HepG2 (cell line): ENCODE data around the gene CDC37L1. TPM values are rescaled to one million over a fixed set of nuclear protein-coding genes. Genes with fewer than 3 reads are reported as not detected.

ENCODE experiments used
- ELF1 ChIP-seq: sonication (generic); formaldehyde crosslinking; IDR thresholded peaks from 2 replicates; pipeline ENCODE4 v1.4.0; 2020; ENCODE audit warnings: missing genetic modification reagents
- FOXK2 ChIP-seq: fragments of 450-650 bp; IDR thresholded peaks from 2 replicates; pipeline ENCODE4 v1.6.1; 2016
- MEF2D ChIP-seq: sonication (generic); formaldehyde crosslinking; IDR thresholded peaks from 2 replicates; pipeline ENCODE4 v1.5.1; 2020; ENCODE audit warnings: mild to moderate bottlenecking, missing genetic modification reagents
- PAX8 ChIP-seq: sonication (generic); formaldehyde crosslinking; IDR thresholded peaks from 2 replicates; pipeline ENCODE4 v1.8.0; 2022; ENCODE audit warnings: mild to moderate bottlenecking, missing genetic modification reagents, borderline replicate concordance
- ZNF124 ChIP-seq: sonication (generic); formaldehyde crosslinking; IDR thresholded peaks from 2 replicates; pipeline ENCODE4 v1.4.0; 2020; ENCODE audit warnings: missing genetic modification reagents
- ZNF260 ChIP-seq: sonication (generic); formaldehyde crosslinking; IDR thresholded peaks from 2 replicates; pipeline ENCODE4 v1.4.0; 2020; ENCODE audit warnings: missing genetic modification reagents, low read depth, mild to moderate bottlenecking, borderline replicate concordance
- ZNF30 ChIP-seq: sonication (generic); formaldehyde crosslinking; IDR thresholded peaks from 2 replicates; pipeline ENCODE4 v1.5.0; 2020; ENCODE audit warnings: mild to moderate bottlenecking, missing genetic modification reagents
- ZNF33B ChIP-seq: sonication (generic); formaldehyde crosslinking; IDR thresholded peaks from 2 replicates; pipeline ENCODE4 v1.5.1; 2020; ENCODE audit warnings: mild to moderate bottlenecking, missing genetic modification reagents
- ZNF431 ChIP-seq: sonication (generic); formaldehyde crosslinking; IDR thresholded peaks from 2 replicates; pipeline ENCODE4 v1.9.0; 2022; ENCODE audit warnings: missing genetic modification reagents, low read depth, mild to moderate bottlenecking, borderline replicate concordance
- ZNF570 ChIP-seq: sonication (generic); formaldehyde crosslinking; IDR thresholded peaks from 2 replicates; pipeline ENCODE4 v1.4.0; 2020; ENCODE audit warnings: mild to moderate bottlenecking, missing genetic modification reagents, borderline replicate concordance
- ZNF703 ChIP-seq: sonication (generic); formaldehyde crosslinking; IDR thresholded peaks from 2 replicates; pipeline ENCODE4 v1.5.1; 2020; ENCODE audit warnings: missing genetic modification reagents, mild to moderate bottlenecking, moderate library complexity, borderline replicate concordance
- polyA plus RNA-seq, 8 experiments: library from polyadenylated mRNA; depleted of rRNA in 3 of 8; stranded (reverse) in 7 of 8; unstranded in 1 of 8; fragments of >200 nt; fragmentation: Illumina TruSeq in 4 of 8; extraction: Trizol in 4 of 8; gene quantifications; 2 replicates each; pipeline versions ENCODE4 v1.2.1 to v1.2.3, GENCODE V29; 2011 to 2016; ENCODE audit warnings: low read depth in 4 of 8, missing spikeins in 1 of 8, mixed read lengths in 1 of 8; ENCODE audit not compliant: insufficient read depth in 1 of 8
- total RNA-seq, 5 experiments: library from RNA; depleted of rRNA; stranded (reverse); fragments of >200 nt; fragmentation: Illumina TruSeq; extraction: Trizol; gene quantifications; 2 replicates each; pipeline ENCODE4 v1.2.3, GENCODE V29; 2016; ENCODE audit warnings: low read depth in 1 of 5
- TF ChIP-seq, protein P1 (sequence below): IDR thresholded peaks from 2 replicates; pipeline ENCODE4 v1.4.0; 2020; ENCODE audit warnings: mild to moderate bottlenecking, missing genetic modification reagents
- TF ChIP-seq, protein P2 (sequence below): sonication (generic); formaldehyde crosslinking; IDR thresholded peaks from 2 replicates; pipeline ENCODE4 v1.5.1; 2020; ENCODE audit warnings: mild to moderate bottlenecking, moderate library complexity, missing genetic modification reagents
- TF ChIP-seq, protein P3 (sequence below): sonication (generic); formaldehyde crosslinking; IDR thresholded peaks from 2 replicates; pipeline ENCODE4 v1.5.0; 2020; ENCODE audit warnings: missing genetic modification reagents
- TF ChIP-seq, protein P4 (sequence below): sonication (generic); formaldehyde crosslinking; IDR thresholded peaks from 2 replicates; pipeline ENCODE4 v1.4.0; 2020; ENCODE audit warnings: missing genetic modification reagents
- TF ChIP-seq, protein P5 (sequence below): sonication (generic); formaldehyde crosslinking; IDR thresholded peaks from 2 replicates; pipeline ENCODE4 v1.8.0; 2022; ENCODE audit warnings: mild to moderate bottlenecking, missing genetic modification reagents
- TF ChIP-seq, protein P6 (sequence below): IDR thresholded peaks from 2 replicates; pipeline ENCODE4 v1.6.1; 2016; ENCODE audit warnings: missing biosample characterization, missing genetic modification reagents, low read depth

Gene CDC37L1
- total and polyA plus RNA-seq, 2 of the 13 experiments (the other 11 are each of a cell fraction or from before 2014, with no cell fraction given): 5.5 to 17.0 TPM

DNA sequence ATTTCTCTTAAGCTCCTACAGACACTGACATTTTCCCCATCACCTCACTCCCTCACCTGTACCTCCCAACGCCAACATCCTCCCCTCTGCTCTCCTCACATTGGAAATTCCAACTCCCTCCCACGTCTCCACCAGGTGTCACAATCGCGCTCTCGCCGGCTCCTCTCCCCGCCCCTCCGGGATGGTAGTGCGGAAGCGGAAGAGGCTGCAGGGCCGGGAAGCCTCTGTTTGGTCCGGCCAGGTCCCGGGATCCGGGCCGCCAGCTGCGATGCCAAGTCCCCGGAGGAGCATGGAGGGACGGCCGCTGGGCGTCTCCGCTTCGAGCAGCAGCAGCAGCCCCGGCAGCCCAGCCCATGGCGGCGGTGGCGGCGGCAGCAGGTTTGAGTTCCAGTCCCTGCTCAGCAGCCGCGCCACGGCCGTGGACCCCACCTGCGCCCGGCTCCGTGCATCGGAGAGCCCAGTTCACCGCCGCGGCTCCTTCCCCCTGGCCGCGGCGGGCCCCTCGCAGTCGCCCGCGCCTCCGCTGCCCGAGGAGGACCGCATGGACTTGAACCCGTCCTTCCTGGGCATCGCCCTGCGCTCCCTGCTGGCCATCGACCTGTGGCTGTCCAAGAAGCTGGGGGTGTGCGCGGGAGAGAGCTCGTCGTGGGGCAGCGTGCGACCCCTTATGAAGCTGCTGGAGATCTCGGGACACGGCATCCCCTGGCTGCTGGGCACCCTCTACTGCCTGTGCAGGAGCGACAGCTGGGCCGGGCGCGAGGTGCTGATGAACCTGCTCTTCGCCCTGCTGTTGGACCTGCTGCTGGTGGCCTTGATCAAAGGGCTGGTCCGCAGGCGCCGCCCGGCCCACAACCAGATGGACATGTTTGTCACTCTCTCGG is 17.0 kb upstream of the CDC37L1 start, which contains the start of gene PLPP6 (continued):
- TF ChIP-seq ZNF431 (CRISPR knock-in tag) (0 out of 2 replicates have a peak, but pooled peaks have one; percentile 13), ELF1 (peak; percentile 98), ZNF570 (no peak), PAX8 (CRISPR knock-in tag) (no peak), ZNF703 (no peak; the same call in 1 of the 2 replicates), ZNF33B (CRISPR knock-in tag) (peak; percentile 21; the same call in 1 of the 2 replicates), FOXK2 (no peak), ZNF30 (no peak), ZNF260 (CRISPR knock-in tag) (no peak), MEF2D (CRISPR knock-in tag) (no peak; the same call in 1 of the 2 replicates), ZNF124 (CRISPR knock-in tag) (no peak)
- TF ChIP-seq, protein P1, sequence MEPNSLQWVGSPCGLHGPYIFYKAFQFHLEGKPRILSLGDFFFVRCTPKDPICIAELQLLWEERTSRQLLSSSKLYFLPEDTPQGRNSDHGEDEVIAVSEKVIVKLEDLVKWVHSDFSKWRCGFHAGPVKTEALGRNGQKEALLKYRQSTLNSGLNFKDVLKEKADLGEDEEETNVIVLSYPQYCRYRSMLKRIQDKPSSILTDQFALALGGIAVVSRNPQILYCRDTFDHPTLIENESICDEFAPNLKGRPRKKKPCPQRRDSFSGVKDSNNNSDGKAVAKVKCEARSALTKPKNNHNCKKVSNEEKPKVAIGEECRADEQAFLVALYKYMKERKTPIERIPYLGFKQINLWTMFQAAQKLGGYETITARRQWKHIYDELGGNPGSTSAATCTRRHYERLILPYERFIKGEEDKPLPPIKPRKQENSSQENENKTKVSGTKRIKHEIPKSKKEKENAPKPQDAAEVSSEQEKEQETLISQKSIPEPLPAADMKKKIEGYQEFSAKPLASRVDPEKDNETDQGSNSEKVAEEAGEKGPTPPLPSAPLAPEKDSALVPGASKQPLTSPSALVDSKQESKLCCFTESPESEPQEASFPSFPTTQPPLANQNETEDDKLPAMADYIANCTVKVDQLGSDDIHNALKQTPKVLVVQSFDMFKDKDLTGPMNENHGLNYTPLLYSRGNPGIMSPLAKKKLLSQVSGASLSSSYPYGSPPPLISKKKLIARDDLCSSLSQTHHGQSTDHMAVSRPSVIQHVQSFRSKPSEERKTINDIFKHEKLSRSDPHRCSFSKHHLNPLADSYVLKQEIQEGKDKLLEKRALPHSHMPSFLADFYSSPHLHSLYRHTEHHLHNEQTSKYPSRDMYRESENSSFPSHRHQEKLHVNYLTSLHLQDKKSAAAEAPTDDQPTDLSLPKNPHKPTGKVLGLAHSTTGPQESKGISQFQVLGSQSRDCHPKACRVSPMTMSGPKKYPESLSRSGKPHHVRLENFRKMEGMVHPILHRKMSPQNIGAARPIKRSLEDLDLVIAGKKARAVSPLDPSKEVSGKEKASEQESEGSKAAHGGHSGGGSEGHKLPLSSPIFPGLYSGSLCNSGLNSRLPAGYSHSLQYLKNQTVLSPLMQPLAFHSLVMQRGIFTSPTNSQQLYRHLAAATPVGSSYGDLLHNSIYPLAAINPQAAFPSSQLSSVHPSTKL (CRISPR knock-in tag): peak; percentile 69; the same call in 1 of the 2 replicates
- TF ChIP-seq, protein P2, sequence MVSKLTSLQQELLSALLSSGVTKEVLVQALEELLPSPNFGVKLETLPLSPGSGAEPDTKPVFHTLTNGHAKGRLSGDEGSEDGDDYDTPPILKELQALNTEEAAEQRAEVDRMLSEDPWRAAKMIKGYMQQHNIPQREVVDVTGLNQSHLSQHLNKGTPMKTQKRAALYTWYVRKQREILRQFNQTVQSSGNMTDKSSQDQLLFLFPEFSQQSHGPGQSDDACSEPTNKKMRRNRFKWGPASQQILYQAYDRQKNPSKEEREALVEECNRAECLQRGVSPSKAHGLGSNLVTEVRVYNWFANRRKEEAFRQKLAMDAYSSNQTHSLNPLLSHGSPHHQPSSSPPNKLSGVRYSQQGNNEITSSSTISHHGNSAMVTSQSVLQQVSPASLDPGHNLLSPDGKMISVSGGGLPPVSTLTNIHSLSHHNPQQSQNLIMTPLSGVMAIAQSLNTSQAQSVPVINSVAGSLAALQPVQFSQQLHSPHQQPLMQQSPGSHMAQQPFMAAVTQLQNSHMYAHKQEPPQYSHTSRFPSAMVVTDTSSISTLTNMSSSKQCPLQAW: peak; percentile 92
- TF ChIP-seq, protein P3, sequence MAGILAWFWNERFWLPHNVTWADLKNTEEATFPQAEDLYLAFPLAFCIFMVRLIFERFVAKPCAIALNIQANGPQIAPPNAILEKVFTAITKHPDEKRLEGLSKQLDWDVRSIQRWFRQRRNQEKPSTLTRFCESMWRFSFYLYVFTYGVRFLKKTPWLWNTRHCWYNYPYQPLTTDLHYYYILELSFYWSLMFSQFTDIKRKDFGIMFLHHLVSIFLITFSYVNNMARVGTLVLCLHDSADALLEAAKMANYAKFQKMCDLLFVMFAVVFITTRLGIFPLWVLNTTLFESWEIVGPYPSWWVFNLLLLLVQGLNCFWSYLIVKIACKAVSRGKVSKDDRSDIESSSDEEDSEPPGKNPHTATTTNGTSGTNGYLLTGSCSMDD: no peak
- TF ChIP-seq, protein P4, sequence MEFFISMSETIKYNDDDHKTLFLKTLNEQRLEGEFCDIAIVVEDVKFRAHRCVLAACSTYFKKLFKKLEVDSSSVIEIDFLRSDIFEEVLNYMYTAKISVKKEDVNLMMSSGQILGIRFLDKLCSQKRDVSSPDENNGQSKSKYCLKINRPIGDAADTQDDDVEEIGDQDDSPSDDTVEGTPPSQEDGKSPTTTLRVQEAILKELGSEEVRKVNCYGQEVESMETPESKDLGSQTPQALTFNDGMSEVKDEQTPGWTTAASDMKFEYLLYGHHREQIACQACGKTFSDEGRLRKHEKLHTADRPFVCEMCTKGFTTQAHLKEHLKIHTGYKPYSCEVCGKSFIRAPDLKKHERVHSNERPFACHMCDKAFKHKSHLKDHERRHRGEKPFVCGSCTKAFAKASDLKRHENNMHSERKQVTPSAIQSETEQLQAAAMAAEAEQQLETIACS (CRISPR knock-in tag): peak; percentile 44; the same call in 1 of the 2 replicates
- TF ChIP-seq, protein P5, sequence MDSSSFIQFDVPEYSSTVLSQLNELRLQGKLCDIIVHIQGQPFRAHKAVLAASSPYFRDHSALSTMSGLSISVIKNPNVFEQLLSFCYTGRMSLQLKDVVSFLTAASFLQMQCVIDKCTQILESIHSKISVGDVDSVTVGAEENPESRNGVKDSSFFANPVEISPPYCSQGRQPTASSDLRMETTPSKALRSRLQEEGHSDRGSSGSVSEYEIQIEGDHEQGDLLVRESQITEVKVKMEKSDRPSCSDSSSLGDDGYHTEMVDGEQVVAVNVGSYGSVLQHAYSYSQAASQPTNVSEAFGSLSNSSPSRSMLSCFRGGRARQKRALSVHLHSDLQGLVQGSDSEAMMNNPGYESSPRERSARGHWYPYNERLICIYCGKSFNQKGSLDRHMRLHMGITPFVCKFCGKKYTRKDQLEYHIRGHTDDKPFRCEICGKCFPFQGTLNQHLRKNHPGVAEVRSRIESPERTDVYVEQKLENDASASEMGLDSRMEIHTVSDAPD (CRISPR knock-in tag): peak; percentile 56; the same call in 1 of the 2 replicates
- TF ChIP-seq, protein P6, sequence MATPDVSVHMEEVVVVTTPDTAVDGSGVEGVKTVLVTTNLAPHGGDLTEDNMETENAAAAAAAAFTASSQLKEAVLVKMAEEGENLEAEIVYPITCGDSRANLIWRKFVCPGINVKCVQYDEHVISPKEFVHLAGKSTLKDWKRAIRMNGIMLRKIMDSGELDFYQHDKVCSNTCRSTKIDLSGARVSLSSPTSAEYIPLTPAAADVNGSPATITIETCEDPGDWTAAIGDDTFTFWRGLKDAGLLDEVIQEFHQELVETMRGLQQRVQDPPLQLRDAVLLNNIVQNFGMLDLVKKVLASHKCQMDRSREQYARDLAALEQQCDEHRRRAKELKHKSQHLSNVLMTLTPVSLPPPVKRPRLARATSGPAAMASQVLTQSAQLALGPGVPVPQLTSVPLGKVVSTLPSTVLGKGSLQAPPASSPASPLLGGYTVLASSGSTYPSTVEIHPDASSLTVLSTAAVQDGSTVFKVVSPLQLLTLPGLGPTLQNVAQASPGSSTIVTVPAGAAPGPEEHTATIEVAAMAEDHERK: no peak
